SK-N-SH treated with all-trans-retinoic acid at 6 μM for 48 hours (cell line): Measurements from ENCODE around the gene DGCR2.

Source experiments
- CSDC2 ChIP-seq: fragments of 250-450 bp; sonication (Bioruptor Pico); IDR thresholded peaks from 2 replicates; pipeline ENCODE4 v1.5.0; 2020; ENCODE audit warnings: mild to moderate bottlenecking, moderate library complexity
- ESRRG ChIP-seq: fragments of 250-450 bp; sonication (Bioruptor Pico); IDR thresholded peaks from 2 replicates; pipeline ENCODE4 v1.6.1; 2021; ENCODE audit warnings: mild to moderate bottlenecking
- PPARA ChIP-seq: fragments of 250-450 bp; sonication (Bioruptor Pico); IDR thresholded peaks from 2 replicates; pipeline ENCODE4 v1.5.0; 2020; ENCODE audit warnings: mild to moderate bottlenecking, borderline replicate concordance
- RARB ChIP-seq: fragments of 250-450 bp; sonication (Bioruptor Pico); IDR thresholded peaks from 2 replicates; pipeline ENCODE4 v1.8.0; 2021; ENCODE audit warnings: mild to moderate bottlenecking, moderate library complexity
- SNAI2 ChIP-seq: fragments of 250-450 bp; sonication (Bioruptor Pico); IDR thresholded peaks from 2 replicates; pipeline ENCODE4 v1.5.0; 2020; ENCODE audit warnings: mild to moderate bottlenecking, moderate library complexity
- ZFP3 ChIP-seq: fragments of 250-450 bp; sonication (Bioruptor Pico); IDR thresholded peaks from 2 replicates; pipeline ENCODE4 v1.5.0; 2020; ENCODE audit warnings: mild to moderate bottlenecking, moderate library complexity
- ZFP30 ChIP-seq: fragments of 450-650 bp; formaldehyde crosslinking; IDR thresholded peaks from 2 replicates; pipeline ENCODE4 v1.5.0; 2022; ENCODE audit warnings: mild to moderate bottlenecking, moderate library complexity
- TF ChIP-seq, protein P1 (sequence below): fragments of 250-450 bp; sonication (Bioruptor Pico); IDR thresholded peaks from 2 replicates; pipeline ENCODE4 v1.5.1; 2020; ENCODE audit warnings: low read depth, mild to moderate bottlenecking, moderate library complexity
- TF ChIP-seq, protein P2 (sequence below): fragments of 250-450 bp; sonication (Bioruptor Pico); IDR thresholded peaks from 2 replicates; pipeline ENCODE4 v1.8.0; 2020; ENCODE audit warnings: mild to moderate bottlenecking, moderate library complexity, borderline replicate concordance
- TF ChIP-seq, protein P3 (sequence below): fragments of 250-450 bp; sonication (Bioruptor Pico); IDR thresholded peaks from 2 replicates; pipeline ENCODE4 v1.8.0; 2021; ENCODE audit warnings: low read depth, mild to moderate bottlenecking, moderate library complexity, borderline replicate concordance

DNA sequence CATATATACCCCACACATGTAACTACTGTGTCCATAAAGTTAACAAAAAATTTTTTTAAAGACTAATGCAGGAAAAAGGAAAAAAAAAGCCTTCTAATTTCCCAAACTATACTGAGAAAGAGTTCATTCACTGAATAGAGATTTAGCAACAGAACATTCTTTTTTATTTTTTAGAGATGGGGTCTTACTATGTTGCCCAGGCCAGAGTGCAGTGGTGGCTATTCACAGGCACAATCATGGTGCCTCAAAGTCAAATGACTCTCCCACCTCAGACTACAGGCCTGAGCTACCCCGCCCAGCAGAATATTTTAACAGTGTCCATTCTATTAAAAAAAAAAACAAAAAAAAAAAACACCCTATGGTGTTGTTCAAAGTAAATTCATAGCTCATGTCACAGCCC lies 25.7 kb downstream of the DGCR2 start:
- TF ChIP-seq, protein P1, sequence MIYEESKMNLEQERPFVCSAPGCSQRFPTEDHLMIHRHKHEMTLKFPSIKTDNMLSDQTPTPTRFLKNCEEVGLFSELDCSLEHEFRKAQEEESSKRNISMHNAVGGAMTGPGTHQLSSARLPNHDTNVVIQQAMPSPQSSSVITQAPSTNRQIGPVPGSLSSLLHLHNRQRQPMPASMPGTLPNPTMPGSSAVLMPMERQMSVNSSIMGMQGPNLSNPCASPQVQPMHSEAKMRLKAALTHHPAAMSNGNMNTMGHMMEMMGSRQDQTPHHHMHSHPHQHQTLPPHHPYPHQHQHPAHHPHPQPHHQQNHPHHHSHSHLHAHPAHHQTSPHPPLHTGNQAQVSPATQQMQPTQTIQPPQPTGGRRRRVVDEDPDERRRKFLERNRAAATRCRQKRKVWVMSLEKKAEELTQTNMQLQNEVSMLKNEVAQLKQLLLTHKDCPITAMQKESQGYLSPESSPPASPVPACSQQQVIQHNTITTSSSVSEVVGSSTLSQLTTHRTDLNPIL (CRISPR knock-in tag), result no peak
- no peak for TF ChIP-seq ZFP30 (CRISPR knock-in tag)
- TF ChIP-seq CSDC2, result no peak
- TF ChIP-seq RARB (CRISPR knock-in tag), result no peak
- TF ChIP-seq, protein P2, sequence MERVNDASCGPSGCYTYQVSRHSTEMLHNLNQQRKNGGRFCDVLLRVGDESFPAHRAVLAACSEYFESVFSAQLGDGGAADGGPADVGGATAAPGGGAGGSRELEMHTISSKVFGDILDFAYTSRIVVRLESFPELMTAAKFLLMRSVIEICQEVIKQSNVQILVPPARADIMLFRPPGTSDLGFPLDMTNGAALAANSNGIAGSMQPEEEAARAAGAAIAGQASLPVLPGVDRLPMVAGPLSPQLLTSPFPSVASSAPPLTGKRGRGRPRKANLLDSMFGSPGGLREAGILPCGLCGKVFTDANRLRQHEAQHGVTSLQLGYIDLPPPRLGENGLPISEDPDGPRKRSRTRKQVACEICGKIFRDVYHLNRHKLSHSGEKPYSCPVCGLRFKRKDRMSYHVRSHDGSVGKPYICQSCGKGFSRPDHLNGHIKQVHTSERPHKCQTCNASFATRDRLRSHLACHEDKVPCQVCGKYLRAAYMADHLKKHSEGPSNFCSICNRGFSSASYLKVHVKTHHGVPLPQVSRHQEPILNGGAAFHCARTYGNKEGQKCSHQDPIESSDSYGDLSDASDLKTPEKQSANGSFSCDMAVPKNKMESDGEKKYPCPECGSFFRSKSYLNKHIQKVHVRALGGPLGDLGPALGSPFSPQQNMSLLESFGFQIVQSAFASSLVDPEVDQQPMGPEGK (CRISPR knock-in tag), result no peak
- TF ChIP-seq SNAI2 (CRISPR knock-in tag), result no peak
- no peak for TF ChIP-seq ZFP3
- no peak for TF ChIP-seq PPARA (CRISPR knock-in tag)
- TF ChIP-seq, protein P3, sequence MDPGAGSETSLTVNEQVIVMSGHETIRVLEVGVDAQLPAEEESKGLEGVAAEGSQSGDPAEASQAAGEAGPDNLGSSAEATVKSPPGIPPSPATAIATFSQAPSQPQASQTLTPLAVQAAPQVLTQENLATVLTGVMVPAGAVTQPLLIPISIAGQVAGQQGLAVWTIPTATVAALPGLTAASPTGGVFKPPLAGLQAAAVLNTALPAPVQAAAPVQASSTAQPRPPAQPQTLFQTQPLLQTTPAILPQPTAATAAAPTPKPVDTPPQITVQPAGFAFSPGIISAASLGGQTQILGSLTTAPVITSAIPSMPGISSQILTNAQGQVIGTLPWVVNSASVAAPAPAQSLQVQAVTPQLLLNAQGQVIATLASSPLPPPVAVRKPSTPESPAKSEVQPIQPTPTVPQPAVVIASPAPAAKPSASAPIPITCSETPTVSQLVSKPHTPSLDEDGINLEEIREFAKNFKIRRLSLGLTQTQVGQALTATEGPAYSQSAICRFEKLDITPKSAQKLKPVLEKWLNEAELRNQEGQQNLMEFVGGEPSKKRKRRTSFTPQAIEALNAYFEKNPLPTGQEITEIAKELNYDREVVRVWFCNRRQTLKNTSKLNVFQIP, result no peak
- TF ChIP-seq ESRRG (CRISPR knock-in tag), result no peak
